Omental fat pad (tissue), 4 donors: Measurements from ENCODE around the gene FAM168A. TPM values are rescaled to one million over a fixed set of nuclear protein-coding genes. Genes with fewer than 3 reads are reported as not detected.

ENCODE experiments used
- ATAC-seq: fragments of 150-250 bp; one replicate; pipeline ENCODE4 v1.9.1; 2016; ENCODE audit warnings: mild to moderate bottlenecking, moderate library complexity; ENCODE audit not compliant: low FRiP score
- DNase-seq: peaks from one replicate; pipeline ENCODE4 v3.0.0-alpha.2; 2019; ENCODE audit warnings: low spot score
- total RNA-seq, 4 donors: library from RNA; depleted of rRNA; stranded (reverse); fragments of >200 nt; gene quantifications; one replicate each; pipeline ENCODE4 v1.1.0, GENCODE V29; 2016
- TF ChIP-seq, protein P1 (sequence below), 3 donors: fragments of 450-650 bp; IDR thresholded peaks; one replicate each; pipeline ENCODE4 v1.5.1; 2016 to 2017; ENCODE audit warnings: antibody characterized with exemption in 3 of 3, mild to moderate bottlenecking in 3 of 3, moderate library complexity in 2 of 3

Gene FAM168A
- total RNA-seq, 4 donors from 2014 or later = 13.9 to 30.9 (median 21.0) TPM

DNA sequence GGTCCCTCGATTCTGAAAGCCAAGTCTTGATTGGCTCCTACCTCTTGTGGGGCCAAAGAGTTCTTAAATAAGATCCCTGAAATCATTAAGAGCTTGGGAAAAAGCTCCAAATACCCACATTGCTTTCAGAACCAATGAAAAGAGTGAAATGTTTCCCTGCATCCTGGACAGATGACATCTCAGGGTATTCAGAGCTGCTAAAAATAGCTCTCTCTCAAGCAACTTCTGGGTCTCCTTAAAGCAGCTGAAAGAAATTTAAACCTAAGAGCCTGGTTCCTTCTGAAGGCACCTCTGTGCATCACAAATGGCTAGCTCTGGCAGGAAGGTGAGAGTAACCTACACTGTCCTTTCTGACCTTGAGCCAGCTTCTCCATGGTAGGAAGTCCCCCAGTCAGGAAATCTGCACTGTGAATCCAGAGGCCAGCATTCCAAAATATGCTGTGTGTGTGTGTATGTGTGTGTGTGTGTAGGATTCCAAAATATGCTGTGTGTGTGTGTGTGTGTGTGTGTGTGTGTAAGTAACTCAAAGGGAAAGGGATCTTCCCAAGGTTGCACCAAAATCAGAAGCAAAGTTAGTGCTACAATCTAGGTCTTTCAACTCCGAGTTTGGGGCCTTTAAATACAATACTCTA, 171.6 kb downstream of the FAM168A start:
- TF ChIP-seq, protein P1, sequence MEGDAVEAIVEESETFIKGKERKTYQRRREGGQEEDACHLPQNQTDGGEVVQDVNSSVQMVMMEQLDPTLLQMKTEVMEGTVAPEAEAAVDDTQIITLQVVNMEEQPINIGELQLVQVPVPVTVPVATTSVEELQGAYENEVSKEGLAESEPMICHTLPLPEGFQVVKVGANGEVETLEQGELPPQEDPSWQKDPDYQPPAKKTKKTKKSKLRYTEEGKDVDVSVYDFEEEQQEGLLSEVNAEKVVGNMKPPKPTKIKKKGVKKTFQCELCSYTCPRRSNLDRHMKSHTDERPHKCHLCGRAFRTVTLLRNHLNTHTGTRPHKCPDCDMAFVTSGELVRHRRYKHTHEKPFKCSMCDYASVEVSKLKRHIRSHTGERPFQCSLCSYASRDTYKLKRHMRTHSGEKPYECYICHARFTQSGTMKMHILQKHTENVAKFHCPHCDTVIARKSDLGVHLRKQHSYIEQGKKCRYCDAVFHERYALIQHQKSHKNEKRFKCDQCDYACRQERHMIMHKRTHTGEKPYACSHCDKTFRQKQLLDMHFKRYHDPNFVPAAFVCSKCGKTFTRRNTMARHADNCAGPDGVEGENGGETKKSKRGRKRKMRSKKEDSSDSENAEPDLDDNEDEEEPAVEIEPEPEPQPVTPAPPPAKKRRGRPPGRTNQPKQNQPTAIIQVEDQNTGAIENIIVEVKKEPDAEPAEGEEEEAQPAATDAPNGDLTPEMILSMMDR (IDR thresholded peaks at IDR 0.05) = no peak
- no peak for DNase-seq

GRCh38 chr11:73425108-73425507, 172.8 kb downstream of the FAM168A start:
- DNase-seq = no peak
- TF ChIP-seq, protein P1 (IDR thresholded peaks at IDR 0.05) = no peak
- no peak for ATAC-seq

More for the DNA sequence above, 171.6 kb downstream of the FAM168A start:
- ATAC-seq = no peak

- ATAC-seq (no peak), DNase-seq (no peak)
- TF ChIP-seq, protein P1 (IDR thresholded peaks at IDR 0.05) = no peak
Measured at GRCh38 chr11:73423506-73423905, 174.4 kb downstream of the FAM168A start.

GRCh38 chr11:73422886-73423285, 175.0 kb downstream of the FAM168A start:
- TF ChIP-seq, protein P1 (IDR thresholded peaks at IDR 0.05) = no peak
- DNase-seq = no peak
- ATAC-seq = no peak

DNA sequence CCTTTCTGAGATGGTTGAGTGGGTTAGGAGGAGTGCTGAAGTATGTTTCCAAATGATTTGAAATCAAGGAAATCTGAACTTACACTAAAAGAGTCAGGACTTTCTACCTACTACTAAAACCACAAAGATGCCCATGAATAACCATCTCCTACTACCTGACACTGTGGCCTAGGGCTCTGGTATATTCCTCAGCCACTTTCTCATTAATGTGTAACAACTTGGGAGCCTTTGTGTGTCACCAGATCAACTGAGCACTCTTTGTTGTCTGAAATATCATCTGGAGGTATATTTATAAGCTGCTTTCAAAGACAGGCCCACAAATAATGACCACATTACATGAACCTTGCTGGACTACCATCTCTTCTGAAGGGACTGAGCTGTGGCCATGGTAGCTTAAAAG, 177.8 kb downstream of the FAM168A start:
- DNase-seq (no peak), ATAC-seq (no peak)
- TF ChIP-seq, protein P1 (IDR thresholded peaks at IDR 0.05) = no peak

- ATAC-seq (no peak), DNase-seq (no peak)
- TF ChIP-seq, protein P1 (IDR thresholded peaks at IDR 0.05) = no peak
Measured at GRCh38 chr11:73416786-73417185, 181.1 kb downstream of the FAM168A start.

DNA sequence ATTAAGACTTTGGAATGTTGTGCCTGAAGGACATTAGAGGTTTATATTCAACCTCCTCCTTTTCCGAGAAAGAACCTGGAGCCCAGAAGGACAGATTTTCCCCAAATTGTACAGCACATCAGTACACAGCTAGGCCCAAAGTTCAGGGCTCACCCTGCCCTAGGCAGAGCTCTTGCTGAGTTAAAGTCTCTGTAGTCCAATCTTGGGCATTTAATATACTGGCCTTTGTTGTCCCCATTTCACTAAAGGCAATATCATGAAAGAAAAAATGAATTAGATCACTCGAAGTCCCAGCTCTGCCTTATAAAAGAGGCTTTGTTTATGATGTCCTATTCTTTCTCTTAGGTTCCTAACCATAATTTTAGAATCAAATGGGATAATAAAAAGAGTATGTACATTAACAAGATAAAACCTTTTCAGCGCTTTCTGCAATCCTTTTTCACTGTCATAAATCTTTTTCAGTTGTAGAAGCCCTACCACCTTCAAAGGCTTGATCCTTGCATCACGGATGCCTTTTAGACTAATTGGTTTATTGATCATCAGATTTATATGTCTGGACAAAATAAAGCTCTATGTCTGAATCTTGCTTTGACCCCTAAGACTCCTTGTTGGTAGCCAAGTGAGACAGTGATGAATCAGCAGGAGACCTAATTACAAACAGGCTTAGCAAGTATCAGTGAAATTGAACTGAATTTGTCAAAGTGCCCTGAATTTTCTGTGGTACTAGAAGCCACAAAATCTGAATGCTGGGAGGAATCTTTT, 181.9 kb downstream of the FAM168A start:
- TF ChIP-seq, protein P1 (IDR thresholded peaks at IDR 0.05) = no peak
- DNase-seq = no peak
- ATAC-seq = no peak
